ENCODE results near the gene LARGE1.
"Not testable (repeated sequence)": the region's sequence is repeated elsewhere in the genome, so short reads cannot be mapped to it uniquely, and the experiment has no call there.

Gene LARGE1

GRCh38 chr22:33386270-33386669, 534.0 kb downstream of the LARGE1 start:
- DNase-seq: no peak

GRCh38 chr22:33385611-33386010, 534.7 kb downstream of the LARGE1 start:
- DNase-seq: no peak

GRCh38 chr22:33382436-33382835, 537.8 kb downstream of the LARGE1 start:
- no peak for DNase-seq

GRCh38 chr22:33381531-33382406, 538.5 kb downstream of the LARGE1 start:
- no peak for DNase-seq

GRCh38 chr22:33380789-33381530, 539.3 kb downstream of the LARGE1 start:
- DNase-seq: no peak

GRCh38 chr22:33379836-33380235, 540.4 kb downstream of the LARGE1 start:
- DNase-seq: no peak

- no peak for DNase-seq
Measured at GRCh38 chr22:33372875-33373274, 547.4 kb downstream of the LARGE1 start.

GRCh38 chr22:33363256-33363655, 557.0 kb downstream of the LARGE1 start:
- DNase-seq: not testable (repeated sequence)

GRCh38 chr22:33362702-33363101, 557.6 kb downstream of the LARGE1 start:
- DNase-seq: no peak

- DNase-seq: no peak
Measured at GRCh38 chr22:33361581-33361980, 558.7 kb downstream of the LARGE1 start.

GRCh38 chr22:33357981-33358399, 562.3 kb downstream of the LARGE1 start:
- DNase-seq: no peak

- no peak for DNase-seq
Measured at GRCh38 chr22:33354928-33355327, 565.3 kb downstream of the LARGE1 start.

- DNase-seq: no peak
Measured at GRCh38 chr22:33353502-33353901, 566.8 kb downstream of the LARGE1 start.

GRCh38 chr22:33352768-33353167, 567.5 kb downstream of the LARGE1 start:
- DNase-seq: no peak

- DNase-seq: no peak
Measured at GRCh38 chr22:33350961-33351360, 569.3 kb downstream of the LARGE1 start.

- DNase-seq: no peak
Measured at GRCh38 chr22:33350491-33350890, 569.8 kb downstream of the LARGE1 start.

GRCh38 chr22:33347002-33347401, 573.3 kb downstream of the LARGE1 start:
- no peak for DNase-seq

GRCh38 chr22:33341611-33342010, 578.7 kb downstream of the LARGE1 start:
- DNase-seq: no peak

- DNase-seq: no peak
Measured at GRCh38 chr22:33337524-33337923, 582.8 kb downstream of the LARGE1 start.

- DNase-seq: no peak
Measured at GRCh38 chr22:33335611-33336279, 584.5 kb downstream of the LARGE1 start.

GRCh38 chr22:33332538-33332937, 587.7 kb downstream of the LARGE1 start:
- no peak for DNase-seq

- DNase-seq: no peak
Measured at GRCh38 chr22:33331017-33331416, 589.3 kb downstream of the LARGE1 start.

- DNase-seq: no peak
Measured at GRCh38 chr22:33330534-33330933, 589.7 kb downstream of the LARGE1 start.

GRCh38 chr22:33329398-33329797, 590.9 kb downstream of the LARGE1 start:
- no peak for DNase-seq

All from hematopoietic multipotent progenitor cell treated with erythropoietin and hydrocortisone succinate and interleukin-3 and kit ligand, for 8 days (in vitro differentiated cells).